ENCODE results near the gene RIT2.

DNA sequence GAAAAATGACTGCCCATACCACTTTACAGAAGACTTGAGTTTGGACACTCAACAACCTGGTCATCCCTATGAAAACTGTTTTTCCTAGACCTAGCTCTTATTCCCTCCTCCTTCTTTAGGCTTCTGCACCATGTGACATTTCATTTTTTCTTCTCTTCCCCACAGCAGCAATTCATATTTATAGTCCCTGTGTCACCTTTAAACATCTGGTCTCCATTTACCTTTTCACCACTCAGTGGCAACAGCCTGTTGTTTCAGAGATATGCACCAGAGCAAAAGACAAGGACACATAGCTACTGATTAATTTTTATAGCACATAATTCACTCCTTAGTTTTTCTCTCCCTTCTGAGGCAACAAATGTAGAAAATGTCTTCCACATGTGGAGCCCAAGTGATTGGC, 118.7 kb downstream of the RIT2 start:
- TF ChIP-seq, protein P1, sequence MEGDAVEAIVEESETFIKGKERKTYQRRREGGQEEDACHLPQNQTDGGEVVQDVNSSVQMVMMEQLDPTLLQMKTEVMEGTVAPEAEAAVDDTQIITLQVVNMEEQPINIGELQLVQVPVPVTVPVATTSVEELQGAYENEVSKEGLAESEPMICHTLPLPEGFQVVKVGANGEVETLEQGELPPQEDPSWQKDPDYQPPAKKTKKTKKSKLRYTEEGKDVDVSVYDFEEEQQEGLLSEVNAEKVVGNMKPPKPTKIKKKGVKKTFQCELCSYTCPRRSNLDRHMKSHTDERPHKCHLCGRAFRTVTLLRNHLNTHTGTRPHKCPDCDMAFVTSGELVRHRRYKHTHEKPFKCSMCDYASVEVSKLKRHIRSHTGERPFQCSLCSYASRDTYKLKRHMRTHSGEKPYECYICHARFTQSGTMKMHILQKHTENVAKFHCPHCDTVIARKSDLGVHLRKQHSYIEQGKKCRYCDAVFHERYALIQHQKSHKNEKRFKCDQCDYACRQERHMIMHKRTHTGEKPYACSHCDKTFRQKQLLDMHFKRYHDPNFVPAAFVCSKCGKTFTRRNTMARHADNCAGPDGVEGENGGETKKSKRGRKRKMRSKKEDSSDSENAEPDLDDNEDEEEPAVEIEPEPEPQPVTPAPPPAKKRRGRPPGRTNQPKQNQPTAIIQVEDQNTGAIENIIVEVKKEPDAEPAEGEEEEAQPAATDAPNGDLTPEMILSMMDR (IDR thresholded peaks at IDR 0.05): no peak
- TF ChIP-seq POLR2A (IDR thresholded peaks at IDR 0.05): no peak
- no peak for TF ChIP-seq POLR2AphosphoS5 (IDR thresholded peaks at IDR 0.05)
